ENCODE data around the gene EEPD1.

Gene EEPD1

GRCh38 chr7:36348771-36349170 lies 195.7 kb downstream of the EEPD1 start:
- no peak for FAIRE-seq

GRCh38 chr7:36349626-36350025 lies 196.6 kb downstream of the EEPD1 start:
- FAIRE-seq, result no peak
